ENCODE data around the gene SMIM35. TPM values are rescaled to one million over a fixed set of nuclear protein-coding genes. Genes with fewer than 3 reads are reported as not detected.

The SMIM35 gene
- polyA plus RNA-seq, 1 of the 3 experiments (the other 2 are of a cell fraction) = not detected

DNA sequence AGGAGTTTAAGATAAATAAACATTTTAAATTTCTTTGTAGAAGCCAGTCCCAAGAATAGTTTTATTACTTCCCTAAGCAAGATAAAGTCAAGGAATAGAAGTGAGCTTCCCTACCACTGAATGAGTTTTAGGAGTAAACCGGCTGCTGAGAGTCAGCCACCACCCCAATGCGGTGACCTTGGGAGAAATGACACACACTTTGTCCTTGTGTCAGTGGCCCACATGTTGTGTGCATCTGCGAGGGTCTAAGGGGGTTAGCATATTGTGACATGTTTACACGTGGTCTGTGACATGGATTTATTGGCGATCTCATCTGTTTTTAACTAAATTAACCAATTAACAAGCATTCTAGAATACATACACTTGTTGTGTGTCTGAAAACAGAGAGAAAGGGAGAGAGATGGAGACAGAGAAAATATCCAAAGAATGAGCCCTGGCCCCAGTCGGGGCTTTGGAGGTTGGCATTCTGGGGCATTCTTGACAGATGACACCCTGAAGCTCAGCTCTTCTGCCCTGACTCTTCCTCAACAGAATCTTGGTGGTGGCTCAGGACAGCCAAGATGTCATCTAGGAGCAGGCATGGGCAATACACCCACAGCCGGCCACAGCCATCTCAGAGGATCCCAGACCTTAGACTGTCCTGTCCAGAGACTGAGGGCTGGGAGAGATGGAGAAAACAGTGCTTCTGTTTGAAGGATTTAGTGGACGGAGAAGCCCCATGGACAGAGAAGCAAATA lies 39.6 kb downstream of the SMIM35 start (continued):
- TF ChIP-seq, protein P1, sequence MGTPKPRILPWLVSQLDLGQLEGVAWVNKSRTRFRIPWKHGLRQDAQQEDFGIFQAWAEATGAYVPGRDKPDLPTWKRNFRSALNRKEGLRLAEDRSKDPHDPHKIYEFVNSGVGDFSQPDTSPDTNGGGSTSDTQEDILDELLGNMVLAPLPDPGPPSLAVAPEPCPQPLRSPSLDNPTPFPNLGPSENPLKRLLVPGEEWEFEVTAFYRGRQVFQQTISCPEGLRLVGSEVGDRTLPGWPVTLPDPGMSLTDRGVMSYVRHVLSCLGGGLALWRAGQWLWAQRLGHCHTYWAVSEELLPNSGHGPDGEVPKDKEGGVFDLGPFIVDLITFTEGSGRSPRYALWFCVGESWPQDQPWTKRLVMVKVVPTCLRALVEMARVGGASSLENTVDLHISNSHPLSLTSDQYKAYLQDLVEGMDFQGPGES (IDR thresholded peaks at IDR 0.05; ENCODE audit: low read depth, low read length) = no peak
- TF ChIP-seq MXI1 (IDR thresholded peaks at IDR 0.05; ENCODE audit: low read depth, low read length) = no peak

DNA sequence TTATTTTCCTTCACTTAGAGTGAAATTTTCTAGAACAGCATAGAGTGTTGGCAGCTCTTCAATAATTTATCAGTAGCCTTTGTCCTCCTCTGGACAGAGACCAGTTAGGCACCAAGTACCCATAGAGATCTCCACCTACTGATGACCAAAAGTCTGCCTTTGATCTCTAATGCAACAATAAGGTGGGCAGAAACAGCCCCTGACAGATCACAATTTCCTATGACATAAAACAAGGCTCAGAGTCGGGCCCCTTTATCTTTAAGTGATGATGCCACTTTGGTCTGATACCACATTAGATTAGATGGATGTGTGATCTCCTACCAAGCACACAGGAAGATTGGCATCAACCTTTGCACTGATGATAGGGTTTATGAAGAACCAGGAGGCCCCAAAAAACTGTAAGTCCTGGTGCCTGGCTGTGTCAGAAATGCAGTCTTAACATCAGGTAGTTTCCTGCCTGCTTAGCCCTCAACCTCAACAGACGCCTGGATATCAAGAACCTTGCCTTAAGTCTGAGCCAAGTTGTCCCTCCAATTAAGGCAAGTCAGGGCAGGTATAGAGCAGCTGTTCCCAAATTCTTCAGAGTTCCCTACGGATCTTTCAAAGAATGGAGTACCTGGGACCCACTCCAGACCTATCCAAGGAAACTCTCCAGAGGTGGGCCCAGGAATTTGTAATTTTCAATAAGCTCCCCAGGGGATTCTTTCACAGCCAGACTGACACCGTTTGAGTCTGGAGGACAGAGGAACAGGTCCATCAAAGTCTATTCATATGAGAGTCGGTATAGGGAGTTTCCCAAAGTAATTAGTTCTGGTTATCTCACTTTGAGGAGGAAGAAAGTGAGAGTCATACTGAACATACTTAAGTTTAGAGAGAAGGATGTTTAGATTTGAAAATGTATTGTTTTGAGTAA lies 40.5 kb downstream of the SMIM35 start:
- Histone ChIP-seq H3K27ac (ENCODE audit: low read depth in 2 of 2, low read length in 1 of 2) (no peak overlapping the region), H3K36me3 (replicated peaks in 1 of 2; ENCODE audit: control insufficient read depth in 1 of 2, insufficient read depth in 2 of 2, low read length in 1 of 2) (no peaks in the 10 kb centered on the region), H3K4me1 (ENCODE audit: control insufficient read depth in 1 of 2, insufficient read depth in 2 of 2, low read depth in 1 of 2, low read length in 1 of 2) (no peaks in the 10 kb centered on the region), H3K9me2 (no peaks in the 10 kb centered on the region), H3K4me3 (ENCODE audit: low read depth in 2 of 2, low read length in 1 of 2) (no peak overlapping the region), H3F3A (replicated peaks; ENCODE audit: insufficient read depth) (no peaks in the 10 kb centered on the region), H3K9ac (no peak overlapping the region), H4K20me1 (ENCODE audit: insufficient read depth) (no peaks in the 10 kb centered on the region), H3K9me3 (no peaks in the 10 kb centered on the region), H3K4me2 (no peak overlapping the region), H3K79me2 (ENCODE audit: insufficient read depth) (no peaks in the 10 kb centered on the region), H2AFZ (ENCODE audit: low read depth) (no peak overlapping the region), H3K27me3 (ENCODE audit: insufficient read depth) (peaks cover 8% of the 10 kb centered on the region; the same call in 1 of the 2 replicates)
- 20% methylated on average over 5 of the region's 5 CpGs for WGBS (ENCODE audit: low lambda C conversion rate)
- ChIA-PET POLR2A (no interaction called here), CTCF (interaction anchor here (0.7 to 4.2 kb wide), 4 partner anchors 9 to 620 kb away, joined by 3 to 11 read pairs (median 8); no protein-coding TSS in a partner anchor)
- DNase-seq = no peak
- no peak for TF ChIP-seq FOSL2 (IDR thresholded peaks at IDR 0.05; ENCODE audit: borderline replicate concordance, low read depth)
- no peak for TF ChIP-seq MEF2A (IDR thresholded peaks at IDR 0.05; ENCODE audit: borderline replicate concordance, low read depth)
- TF ChIP-seq, protein P2, sequence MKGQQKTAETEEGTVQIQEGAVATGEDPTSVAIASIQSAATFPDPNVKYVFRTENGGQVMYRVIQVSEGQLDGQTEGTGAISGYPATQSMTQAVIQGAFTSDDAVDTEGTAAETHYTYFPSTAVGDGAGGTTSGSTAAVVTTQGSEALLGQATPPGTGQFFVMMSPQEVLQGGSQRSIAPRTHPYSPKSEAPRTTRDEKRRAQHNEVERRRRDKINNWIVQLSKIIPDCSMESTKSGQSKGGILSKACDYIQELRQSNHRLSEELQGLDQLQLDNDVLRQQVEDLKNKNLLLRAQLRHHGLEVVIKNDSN (IDR thresholded peaks at IDR 0.05; ENCODE audit: borderline replicate concordance, low read depth) = no peak
- TF ChIP-seq, protein P3, sequence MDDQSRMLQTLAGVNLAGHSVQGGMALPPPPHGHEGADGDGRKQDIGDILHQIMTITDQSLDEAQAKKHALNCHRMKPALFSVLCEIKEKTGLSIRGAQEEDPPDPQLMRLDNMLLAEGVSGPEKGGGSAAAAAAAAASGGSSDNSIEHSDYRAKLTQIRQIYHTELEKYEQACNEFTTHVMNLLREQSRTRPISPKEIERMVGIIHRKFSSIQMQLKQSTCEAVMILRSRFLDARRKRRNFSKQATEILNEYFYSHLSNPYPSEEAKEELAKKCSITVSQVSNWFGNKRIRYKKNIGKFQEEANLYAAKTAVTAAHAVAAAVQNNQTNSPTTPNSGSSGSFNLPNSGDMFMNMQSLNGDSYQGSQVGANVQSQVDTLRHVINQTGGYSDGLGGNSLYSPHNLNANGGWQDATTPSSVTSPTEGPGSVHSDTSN (IDR thresholded peaks at IDR 0.05) = no peak
- TF ChIP-seq, protein P4, sequence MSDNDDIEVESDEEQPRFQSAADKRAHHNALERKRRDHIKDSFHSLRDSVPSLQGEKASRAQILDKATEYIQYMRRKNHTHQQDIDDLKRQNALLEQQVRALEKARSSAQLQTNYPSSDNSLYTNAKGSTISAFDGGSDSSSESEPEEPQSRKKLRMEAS (IDR thresholded peaks at IDR 0.05; ENCODE audit: low read depth) = no peak
- no peak for TF ChIP-seq FOXM1 (IDR thresholded peaks at IDR 0.05; ENCODE audit: low read depth)
- no peak for TF ChIP-seq RFX5 (IDR thresholded peaks at IDR 0.05; ENCODE audit: low read length)
- TF ChIP-seq RAD21 (IDR thresholded peaks at IDR 0.05; ENCODE audit: low read length) = no peak
- no peak for TF ChIP-seq CHD2 (IDR thresholded peaks at IDR 0.05; ENCODE audit: low read length, partially characterized antibody)
- TF ChIP-seq, protein P5, sequence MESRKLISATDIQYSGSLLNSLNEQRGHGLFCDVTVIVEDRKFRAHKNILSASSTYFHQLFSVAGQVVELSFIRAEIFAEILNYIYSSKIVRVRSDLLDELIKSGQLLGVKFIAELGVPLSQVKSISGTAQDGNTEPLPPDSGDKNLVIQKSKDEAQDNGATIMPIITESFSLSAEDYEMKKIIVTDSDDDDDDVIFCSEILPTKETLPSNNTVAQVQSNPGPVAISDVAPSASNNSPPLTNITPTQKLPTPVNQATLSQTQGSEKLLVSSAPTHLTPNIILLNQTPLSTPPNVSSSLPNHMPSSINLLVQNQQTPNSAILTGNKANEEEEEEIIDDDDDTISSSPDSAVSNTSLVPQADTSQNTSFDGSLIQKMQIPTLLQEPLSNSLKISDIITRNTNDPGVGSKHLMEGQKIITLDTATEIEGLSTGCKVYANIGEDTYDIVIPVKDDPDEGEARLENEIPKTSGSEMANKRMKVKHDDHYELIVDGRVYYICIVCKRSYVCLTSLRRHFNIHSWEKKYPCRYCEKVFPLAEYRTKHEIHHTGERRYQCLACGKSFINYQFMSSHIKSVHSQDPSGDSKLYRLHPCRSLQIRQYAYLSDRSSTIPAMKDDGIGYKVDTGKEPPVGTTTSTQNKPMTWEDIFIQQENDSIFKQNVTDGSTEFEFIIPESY (IDR thresholded peaks at IDR 0.05; ENCODE audit: borderline replicate concordance, low read depth) = no peak
- TF ChIP-seq, protein P6, sequence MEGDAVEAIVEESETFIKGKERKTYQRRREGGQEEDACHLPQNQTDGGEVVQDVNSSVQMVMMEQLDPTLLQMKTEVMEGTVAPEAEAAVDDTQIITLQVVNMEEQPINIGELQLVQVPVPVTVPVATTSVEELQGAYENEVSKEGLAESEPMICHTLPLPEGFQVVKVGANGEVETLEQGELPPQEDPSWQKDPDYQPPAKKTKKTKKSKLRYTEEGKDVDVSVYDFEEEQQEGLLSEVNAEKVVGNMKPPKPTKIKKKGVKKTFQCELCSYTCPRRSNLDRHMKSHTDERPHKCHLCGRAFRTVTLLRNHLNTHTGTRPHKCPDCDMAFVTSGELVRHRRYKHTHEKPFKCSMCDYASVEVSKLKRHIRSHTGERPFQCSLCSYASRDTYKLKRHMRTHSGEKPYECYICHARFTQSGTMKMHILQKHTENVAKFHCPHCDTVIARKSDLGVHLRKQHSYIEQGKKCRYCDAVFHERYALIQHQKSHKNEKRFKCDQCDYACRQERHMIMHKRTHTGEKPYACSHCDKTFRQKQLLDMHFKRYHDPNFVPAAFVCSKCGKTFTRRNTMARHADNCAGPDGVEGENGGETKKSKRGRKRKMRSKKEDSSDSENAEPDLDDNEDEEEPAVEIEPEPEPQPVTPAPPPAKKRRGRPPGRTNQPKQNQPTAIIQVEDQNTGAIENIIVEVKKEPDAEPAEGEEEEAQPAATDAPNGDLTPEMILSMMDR (IDR thresholded peaks at IDR 0.05) = no peak
- TF ChIP-seq, protein P7, sequence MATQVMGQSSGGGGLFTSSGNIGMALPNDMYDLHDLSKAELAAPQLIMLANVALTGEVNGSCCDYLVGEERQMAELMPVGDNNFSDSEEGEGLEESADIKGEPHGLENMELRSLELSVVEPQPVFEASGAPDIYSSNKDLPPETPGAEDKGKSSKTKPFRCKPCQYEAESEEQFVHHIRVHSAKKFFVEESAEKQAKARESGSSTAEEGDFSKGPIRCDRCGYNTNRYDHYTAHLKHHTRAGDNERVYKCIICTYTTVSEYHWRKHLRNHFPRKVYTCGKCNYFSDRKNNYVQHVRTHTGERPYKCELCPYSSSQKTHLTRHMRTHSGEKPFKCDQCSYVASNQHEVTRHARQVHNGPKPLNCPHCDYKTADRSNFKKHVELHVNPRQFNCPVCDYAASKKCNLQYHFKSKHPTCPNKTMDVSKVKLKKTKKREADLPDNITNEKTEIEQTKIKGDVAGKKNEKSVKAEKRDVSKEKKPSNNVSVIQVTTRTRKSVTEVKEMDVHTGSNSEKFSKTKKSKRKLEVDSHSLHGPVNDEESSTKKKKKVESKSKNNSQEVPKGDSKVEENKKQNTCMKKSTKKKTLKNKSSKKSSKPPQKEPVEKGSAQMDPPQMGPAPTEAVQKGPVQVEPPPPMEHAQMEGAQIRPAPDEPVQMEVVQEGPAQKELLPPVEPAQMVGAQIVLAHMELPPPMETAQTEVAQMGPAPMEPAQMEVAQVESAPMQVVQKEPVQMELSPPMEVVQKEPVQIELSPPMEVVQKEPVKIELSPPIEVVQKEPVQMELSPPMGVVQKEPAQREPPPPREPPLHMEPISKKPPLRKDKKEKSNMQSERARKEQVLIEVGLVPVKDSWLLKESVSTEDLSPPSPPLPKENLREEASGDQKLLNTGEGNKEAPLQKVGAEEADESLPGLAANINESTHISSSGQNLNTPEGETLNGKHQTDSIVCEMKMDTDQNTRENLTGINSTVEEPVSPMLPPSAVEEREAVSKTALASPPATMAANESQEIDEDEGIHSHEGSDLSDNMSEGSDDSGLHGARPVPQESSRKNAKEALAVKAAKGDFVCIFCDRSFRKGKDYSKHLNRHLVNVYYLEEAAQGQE (IDR thresholded peaks at IDR 0.05; ENCODE audit: low read depth, low read length) = no peak
- TF ChIP-seq RXRA (IDR thresholded peaks at IDR 0.05; ENCODE audit: borderline replicate concordance, low read depth) = no peak
- no peak for TF ChIP-seq MXI1 (IDR thresholded peaks at IDR 0.05; ENCODE audit: low read depth, low read length)
- no peak for TF ChIP-seq EP300 (IDR thresholded peaks at IDR 0.05; ENCODE audit: borderline replicate concordance in 1 of 2, low read depth in 1 of 2, low read length in 1 of 2)
- no peak for TF ChIP-seq ELF1 (IDR thresholded peaks at IDR 0.05)

All from SK-N-SH (cell line).